ENCODE measurements around the gene SCAPER. TPM values are rescaled to one million over a fixed set of nuclear protein-coding genes. Genes with fewer than 3 reads are reported as not detected.
A peak's percentile ranks its signal among the peaks of the same experiment; 100 is the strongest.

SCAPER gene
- total RNA-seq, 1 experiment from 2014 or later = 10.3 TPM

DNA sequence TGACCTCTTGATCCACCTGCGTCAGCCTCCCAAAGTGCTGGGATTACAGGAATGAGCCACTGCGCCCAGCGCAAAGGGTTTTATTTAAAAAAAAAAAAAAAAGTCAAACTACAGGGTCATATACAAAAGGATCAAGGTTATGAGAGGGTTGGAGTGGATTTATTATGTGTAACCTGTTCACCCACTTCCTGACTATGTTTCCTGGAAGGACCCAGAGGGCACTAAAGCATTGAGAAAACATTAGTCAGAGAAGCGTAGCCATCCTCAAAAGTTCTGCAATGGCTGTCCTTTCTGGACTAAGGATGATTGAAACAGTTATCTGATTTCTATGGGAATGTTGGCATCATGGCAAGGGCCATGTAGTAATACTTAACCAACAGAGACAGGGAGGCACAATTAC lies 7.3 kb upstream of the SCAPER start:
- no peak overlapping the region for H3K4me3 Mint-ChIP-seq
- no peak overlapping the region for H3K27ac Mint-ChIP-seq
- H3K27me3 Mint-ChIP-seq (ENCODE audit: low read depth) = peaks cover 13% of the 10 kb centered on the region
- ATAC-seq (no peak), DNase-seq (ENCODE audit: low spot score) (no peak)
- CTCF ChIA-PET = no interaction called here
- TF ChIP-seq ZNF416 (CRISPR knock-in tag; IDR thresholded peaks at IDR 0.05) = no peak
- TF ChIP-seq HMGA2 (CRISPR knock-in tag; IDR thresholded peaks at IDR 0.05) = no peak
- TF ChIP-seq PREB (CRISPR knock-in tag; IDR thresholded peaks at IDR 0.05; ENCODE audit: borderline replicate concordance) = no peak
- TF ChIP-seq E2F4 (CRISPR knock-in tag; IDR thresholded peaks at IDR 0.05; ENCODE audit: borderline replicate concordance, low read depth) = no peak
- TF ChIP-seq ZNF232 (CRISPR knock-in tag; IDR thresholded peaks at IDR 0.05) = no peak
- TF ChIP-seq SP1 (CRISPR knock-in tag; conservative IDR thresholded peaks at IDR 0.05) = no peak
- no peak for TF ChIP-seq MYBL2 (CRISPR knock-in tag; IDR thresholded peaks at IDR 0.05)
- H3K4me1 Mint-ChIP-seq = no peaks in the 10 kb centered on the region
- no peaks in the 10 kb centered on the region for H3K9me3 Mint-ChIP-seq
- no peaks in the 10 kb centered on the region for H3K36me3 Mint-ChIP-seq
- POLR2A ChIA-PET = no interaction called here

- H3K4me1 Mint-ChIP-seq = peaks cover 23% of the 10 kb centered on the region
- ATAC-seq (0 out of 2 replicates have a peak, but pooled peaks have one; percentile 3), DNase-seq (ENCODE audit: low spot score) (no peak)
- POLR2A ChIA-PET = interaction anchor here (0.8 to 0.9 kb wide), 2 partner anchors 26 to 570 kb away, joined by 3 to 8 read pairs; partner anchors contain the start of genes ISL2 and RCN2
- no peak for TF ChIP-seq NFYB (CRISPR knock-in tag; conservative IDR thresholded peaks at IDR 0.05; ENCODE audit: low read depth)
- no peak for TF ChIP-seq GTF2I (CRISPR knock-in tag; conservative IDR thresholded peaks at IDR 0.05)
- no peak for TF ChIP-seq KAT7 (CRISPR knock-in tag; IDR thresholded peaks at IDR 0.05; ENCODE audit: borderline replicate concordance)
- TF ChIP-seq E2F4 (CRISPR knock-in tag; IDR thresholded peaks at IDR 0.05; ENCODE audit: borderline replicate concordance, low read depth) = no peak
- TF ChIP-seq MLX (CRISPR knock-in tag; IDR thresholded peaks at IDR 0.05) = no peak
- TF ChIP-seq ZNF317 (CRISPR knock-in tag; IDR thresholded peaks at IDR 0.05; ENCODE audit: borderline replicate concordance, low read depth) = no peak
- CTCF ChIA-PET = interaction anchor here (1.1 to 1.4 kb wide), 3 partner anchors 26 to 68 kb away, joined by 3 to 5 read pairs (median 3); partner anchors contain the start of gene RCN2
- H3K27ac Mint-ChIP-seq = no peak overlapping the region
- peaks cover 34% of the 10 kb centered on the region for H3K27me3 Mint-ChIP-seq (ENCODE audit: low read depth)
- H3K4me3 Mint-ChIP-seq = peak overlapping the region; percentile 89
- H3K9me3 Mint-ChIP-seq = peaks cover 5% of the 10 kb centered on the region; the same call in 1 of the 2 replicates
- peaks cover 5% of the 10 kb centered on the region; the same call in 1 of the 2 replicates for H3K36me3 Mint-ChIP-seq
These were observed 715 bp upstream of the SCAPER start for GRCh38 chr15:76905855-76906254.

GRCh38 chr15:76904461-76905012 lies 603 bp downstream of the SCAPER start:
- peak overlapping the region; percentile 76 for H3K27ac Mint-ChIP-seq
- H3K4me1 Mint-ChIP-seq = peaks cover 23% of the 10 kb centered on the region

More at GRCh38 chr15:76904461-76905012, 603 bp downstream of the SCAPER start:
- POLR2A ChIA-PET = interaction anchor here (0.6 kb wide), 1 partner anchor 441 kb away, joined by 5 read pairs; no protein-coding TSS in a partner anchor
- Mint-ChIP-seq H3K36me3 (peaks cover 7% of the 10 kb centered on the region), H3K27me3 (ENCODE audit: low read depth) (peaks cover 34% of the 10 kb centered on the region), H3K9me3 (peaks cover 5% of the 10 kb centered on the region; the same call in 1 of the 2 replicates), H3K4me3 (peak overlapping the region; percentile 89)
- DNase-seq (ENCODE audit: low spot score) = peak; percentile 43
- TF ChIP-seq NFE2L1 (CRISPR knock-in tag; IDR thresholded peaks at IDR 0.05) (0 out of 2 replicates have a peak, but pooled peaks have one; percentile 30), FOXK1 (CRISPR knock-in tag; IDR thresholded peaks at IDR 0.05) (peak; percentile 49; the same call in 1 of the 2 replicates), MAX (CRISPR knock-in tag; IDR thresholded peaks at IDR 0.05) (peak; percentile 12; the same call in 1 of the 2 replicates), FOXJ3 (CRISPR knock-in tag; IDR thresholded peaks at IDR 0.05; ENCODE audit: borderline replicate concordance) (no peak)
- peak; percentile 22 for ATAC-seq
- CTCF ChIA-PET = interaction anchor here (0.8 to 1.1 kb wide), 3 partner anchors 69 to 639 kb away, joined by 3 to 5 read pairs (median 3); no protein-coding TSS in a partner anchor

All from WTC11 (cell line).